PC-3 (cell line): ENCODE results near the gene MDH2.

Source experiments
- EZH2 ChIP-seq: fragments of 300-600 bp; sonication (generic); IDR thresholded peaks from one replicate; pipeline ENCODE4 v1.6.1; 2017; ENCODE audit warnings: antibody characterized with exemption, mild to moderate bottlenecking, low read length; ENCODE audit not compliant: unreplicated experiment
- EZH2phosphoT487 ChIP-seq: fragments of 300-600 bp; sonication (generic); IDR thresholded peaks from 2 replicates; pipeline ENCODE4 v1.6.1; 2018; ENCODE audit warnings: mild to moderate bottlenecking, antibody characterized with exemption, low read length, borderline replicate concordance
- TF ChIP-seq, protein P1 (sequence below): fragments of 300-600 bp; sonication (generic); conservative IDR thresholded peaks from 2 replicates; pipeline ENCODE4 v1.5.1; 2017; ENCODE audit warnings: antibody characterized with exemption, low read depth, mild to moderate bottlenecking, low read length

DNA sequence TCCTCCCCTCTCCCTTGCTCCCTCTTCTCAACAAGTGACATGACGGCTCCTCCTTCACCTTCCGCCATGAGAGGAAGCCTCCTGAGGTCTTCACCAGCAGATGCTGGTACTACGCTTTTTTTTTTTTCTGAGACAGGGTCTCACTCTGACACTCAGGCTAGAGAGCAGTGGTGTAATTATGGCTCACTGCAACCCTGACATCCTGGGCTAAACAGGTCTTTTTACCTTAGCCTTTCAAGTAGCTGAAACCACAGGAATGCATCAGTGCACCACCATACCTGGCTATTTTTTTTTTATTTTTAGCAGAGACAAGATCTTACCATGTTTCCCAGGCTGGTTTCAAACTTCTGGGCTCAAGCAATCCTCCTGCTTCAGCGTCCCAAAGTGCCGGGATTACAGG is 43.6 kb downstream of the MDH2 start:
- TF ChIP-seq, protein P1, sequence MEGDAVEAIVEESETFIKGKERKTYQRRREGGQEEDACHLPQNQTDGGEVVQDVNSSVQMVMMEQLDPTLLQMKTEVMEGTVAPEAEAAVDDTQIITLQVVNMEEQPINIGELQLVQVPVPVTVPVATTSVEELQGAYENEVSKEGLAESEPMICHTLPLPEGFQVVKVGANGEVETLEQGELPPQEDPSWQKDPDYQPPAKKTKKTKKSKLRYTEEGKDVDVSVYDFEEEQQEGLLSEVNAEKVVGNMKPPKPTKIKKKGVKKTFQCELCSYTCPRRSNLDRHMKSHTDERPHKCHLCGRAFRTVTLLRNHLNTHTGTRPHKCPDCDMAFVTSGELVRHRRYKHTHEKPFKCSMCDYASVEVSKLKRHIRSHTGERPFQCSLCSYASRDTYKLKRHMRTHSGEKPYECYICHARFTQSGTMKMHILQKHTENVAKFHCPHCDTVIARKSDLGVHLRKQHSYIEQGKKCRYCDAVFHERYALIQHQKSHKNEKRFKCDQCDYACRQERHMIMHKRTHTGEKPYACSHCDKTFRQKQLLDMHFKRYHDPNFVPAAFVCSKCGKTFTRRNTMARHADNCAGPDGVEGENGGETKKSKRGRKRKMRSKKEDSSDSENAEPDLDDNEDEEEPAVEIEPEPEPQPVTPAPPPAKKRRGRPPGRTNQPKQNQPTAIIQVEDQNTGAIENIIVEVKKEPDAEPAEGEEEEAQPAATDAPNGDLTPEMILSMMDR, result no peak
- TF ChIP-seq EZH2, result no peak
- TF ChIP-seq EZH2phosphoT487, result no peak
